Heart left ventricle (tissue), 13 donors: ENCODE measurements around the gene SHANK3.

Source experiments
- POLR2A ChIP-seq, 2 donors: fragments of 450-650 bp; IDR thresholded peaks; one replicate each; pipeline ENCODE4 v1.6.1; 2017; ENCODE audit warnings: antibody characterized with exemption in 2 of 2, mild to moderate bottlenecking in 2 of 2, moderate library complexity in 2 of 2
- TF ChIP-seq, protein P1 (sequence below), 12 donors: fragments of 200-600 bp; sonication (generic) in 4 of 12; IDR thresholded peaks; one replicate each; pipeline versions ENCODE4 v1.5.0 to v1.8.0; 2018 to 2022; ENCODE audit warnings: antibody characterized with exemption in 12 of 12, mild to moderate bottlenecking in 5 of 12
- donor health status: ischemic (EF 13 %, LVEDD 7.1; RV severe dilation, severe dysfunction).
- donor health status: DM: no; HTN: yes; CAD: no.
- donor health status: DM: no; HTN: no; CAD: no.
- donor health status: ischemic (EF 25% LVEDD 6.9; RV normal size, moderate dysfunction).
- donor health status: ischemic (EF 25% LVEDD 5.7; RV mildly dilated, moderate dysfunction).
- donor health status: ischemic (EF 35%, LVEDD 5.7; RV mildly dilated, moderate dysfunction).
- donor health status: nonischemic (EF 11% LVEDD 7.7; RV severe dilation, severe dysfunction).
- donor health status: DM: yes; HTN: yes; CAD: no.
- donor health status: PGD.
- donor health status: ischemic (EF 29% LVEDD 5.4; RV normal size, mild dysfunction).
- donor health status: nonischemic (EF 23%, LVEDD 6.1; RV moderate dilation, normal function).

DNA sequence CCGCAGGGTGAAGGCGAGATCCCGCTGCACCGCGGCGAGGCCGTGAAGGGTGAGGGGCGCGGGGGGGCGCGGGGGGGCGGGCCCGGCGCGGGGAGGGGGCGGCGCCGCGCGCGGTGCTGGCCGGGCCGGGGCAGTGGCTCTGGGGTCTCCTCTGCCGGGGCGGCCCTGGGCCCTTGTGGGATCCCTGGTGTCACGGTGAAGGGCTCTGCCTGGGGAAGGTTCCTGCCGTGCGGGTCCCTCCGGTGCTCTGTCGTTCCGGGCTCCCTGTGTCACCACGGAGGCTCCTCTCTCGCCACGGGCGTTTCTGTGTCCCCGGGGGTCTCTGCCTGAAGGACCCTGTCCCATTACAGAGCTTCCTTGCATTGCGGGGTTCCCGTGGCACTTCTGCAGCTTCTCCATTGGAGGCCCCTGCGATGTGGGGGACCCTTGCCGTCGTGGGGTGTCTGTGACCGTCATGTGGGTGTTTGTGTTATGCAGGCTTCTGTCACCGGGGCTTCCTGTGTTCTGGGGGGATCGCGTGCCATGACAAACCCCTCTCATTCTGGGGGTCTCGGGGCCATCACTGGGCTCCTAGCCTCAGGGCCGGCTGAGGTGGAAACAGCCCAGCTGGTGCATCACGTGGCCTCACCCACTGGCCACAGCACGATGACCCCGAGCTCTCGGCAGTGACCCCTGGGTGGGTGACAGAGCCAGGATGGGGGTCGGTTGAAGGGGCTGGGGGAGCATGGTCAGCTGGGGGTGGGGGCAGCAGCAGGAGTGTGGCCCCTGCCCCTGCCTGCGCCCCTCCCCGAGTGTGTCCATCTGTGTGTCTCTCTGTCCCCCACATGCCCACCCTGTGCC is 25.3 kb downstream of the SHANK3 start:
- TF ChIP-seq, protein P1, sequence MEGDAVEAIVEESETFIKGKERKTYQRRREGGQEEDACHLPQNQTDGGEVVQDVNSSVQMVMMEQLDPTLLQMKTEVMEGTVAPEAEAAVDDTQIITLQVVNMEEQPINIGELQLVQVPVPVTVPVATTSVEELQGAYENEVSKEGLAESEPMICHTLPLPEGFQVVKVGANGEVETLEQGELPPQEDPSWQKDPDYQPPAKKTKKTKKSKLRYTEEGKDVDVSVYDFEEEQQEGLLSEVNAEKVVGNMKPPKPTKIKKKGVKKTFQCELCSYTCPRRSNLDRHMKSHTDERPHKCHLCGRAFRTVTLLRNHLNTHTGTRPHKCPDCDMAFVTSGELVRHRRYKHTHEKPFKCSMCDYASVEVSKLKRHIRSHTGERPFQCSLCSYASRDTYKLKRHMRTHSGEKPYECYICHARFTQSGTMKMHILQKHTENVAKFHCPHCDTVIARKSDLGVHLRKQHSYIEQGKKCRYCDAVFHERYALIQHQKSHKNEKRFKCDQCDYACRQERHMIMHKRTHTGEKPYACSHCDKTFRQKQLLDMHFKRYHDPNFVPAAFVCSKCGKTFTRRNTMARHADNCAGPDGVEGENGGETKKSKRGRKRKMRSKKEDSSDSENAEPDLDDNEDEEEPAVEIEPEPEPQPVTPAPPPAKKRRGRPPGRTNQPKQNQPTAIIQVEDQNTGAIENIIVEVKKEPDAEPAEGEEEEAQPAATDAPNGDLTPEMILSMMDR (IDR thresholded peaks at IDR 0.05) = no peak
- TF ChIP-seq POLR2A (IDR thresholded peaks at IDR 0.05) = no peak
